A549 (cell line): ENCODE data around the gene TMEM213. TPM values are rescaled to one million over a fixed set of nuclear protein-coding genes. Genes with fewer than 3 reads are reported as not detected.

Experiments used
- ATAC-seq, 2 experiments: fragments of 200-7000 bp in 1 of 2; fragments of >200 bp in 1 of 2; cut with Nextera tagmentation in 1 of 2; cut with Tn5 transposase in 1 of 2; 3 replicates each; pipeline versions ENCODE4 v1.8.0 to v1.9.1; 2018 to 2020; ENCODE audit warnings: mild to moderate bottlenecking in 1 of 2, moderate library complexity in 1 of 2
- CTCF ChIA-PET: fragments of 300-600 bp; sonication (Branson Sonifier 250); formaldehyde crosslinking; extraction: SDS; loops from one replicate; lab custom pipeline; 2021; ENCODE audit warnings: antibody characterized with exemption, inconsistent platforms; lab: Yijun Ruan, JAX
- POLR2A ChIA-PET: fragments of 350-600 bp; formaldehyde crosslinking; extraction: SDS; loops from one replicate; lab custom pipeline; 2021; ENCODE audit warnings: antibody characterized with exemption, inconsistent platforms; lab: Yijun Ruan, JAX
- DNase-seq, 2 experiments: peaks; one replicate each; pipeline versions ENCODE4 v3.0.0 to v3.0.0-alpha.2; 2011 to 2016; ENCODE audit warnings: low read depth in 1 of 2, low spot score in 1 of 2
- FAIRE-seq: peaks from 2 replicates; lab custom pipeline; 2011; peaks lifted over from hg19 to GRCh38; lab: Jason Lieb, UNC
- H3K27ac ChIP-seq, 2 experiments: fragments of >200 bp; sonication (Bioruptor Twin); formaldehyde crosslinking; 3 replicates each; pipeline ENCODE4 v1.5.1; 2016 to 2017
- H3K4me1 ChIP-seq: fragments of >200 bp; sonication (Bioruptor Twin); formaldehyde crosslinking; 3 replicates; pipeline ENCODE4 v1.6.1; 2016
- H3K4me2 ChIP-seq: fragments of >200 bp; sonication (Bioruptor Twin); formaldehyde crosslinking; 3 replicates; pipeline ENCODE4 v1.6.1; 2016
- H3K4me3 ChIP-seq: fragments of >200 bp; sonication (Bioruptor Twin); formaldehyde crosslinking; 3 replicates; pipeline ENCODE4 v1.5.1; 2016
- H3K9me3 ChIP-seq: fragments of >200 bp; sonication (Bioruptor Twin); formaldehyde crosslinking; 3 replicates; pipeline ENCODE4 v1.6.1; 2016
- ATOH8 ChIP-seq: fragments of 250-450 bp; sonication (Bioruptor Pico); IDR thresholded peaks from 2 replicates; pipeline ENCODE4 v1.5.0; 2020; ENCODE audit warnings: low read depth, mild to moderate bottlenecking, moderate library complexity
- CBX2 ChIP-seq: fragments of 200-600 bp; sonication (generic); IDR thresholded peaks from 2 replicates; pipeline ENCODE4 v1.6.1; 2016; ENCODE audit warnings: low read depth, mild to moderate bottlenecking, borderline replicate concordance
- CBX8 ChIP-seq: fragments of 200-600 bp; sonication (generic); IDR thresholded peaks from 2 replicates; pipeline ENCODE4 v1.6.1; 2016
- CEBPB ChIP-seq, 2 experiments: fragments of >200 bp in 1 of 2; sonication (Bioruptor Twin) in 1 of 2; formaldehyde crosslinking in 1 of 2; IDR thresholded peaks; 2 replicates each; pipeline ENCODE4 v1.6.1; 2012 to 2016
- EHF ChIP-seq: fragments of 250-450 bp; sonication (Bioruptor Pico); IDR thresholded peaks from 2 replicates; pipeline ENCODE4 v1.5.0; 2020; ENCODE audit warnings: mild to moderate bottlenecking
- EHMT2 ChIP-seq: fragments of 200-600 bp; sonication (generic); IDR thresholded peaks from 2 replicates; pipeline ENCODE4 v1.6.1; 2016; ENCODE audit warnings: antibody characterized with exemption, low read depth, mild to moderate bottlenecking, moderate library complexity
- FOSB ChIP-seq: fragments of 250-450 bp; sonication (Bioruptor Pico); IDR thresholded peaks from 2 replicates; pipeline ENCODE4 v1.5.0; 2020; ENCODE audit warnings: mild to moderate bottlenecking, moderate library complexity
- FOXS1 ChIP-seq: fragments of 250-450 bp; sonication (Bioruptor Pico); IDR thresholded peaks from 2 replicates; pipeline ENCODE4 v1.5.0; 2020; ENCODE audit warnings: mild to moderate bottlenecking, moderate library complexity
- JUN ChIP-seq, 2 experiments: fragments of >200 bp; sonication (Bioruptor Twin); formaldehyde crosslinking; IDR thresholded peaks; 2 replicates in 1 of 2; 3 replicates in 1 of 2; pipeline ENCODE4 v1.6.1; 2016 to 2017
- KDM1A ChIP-seq: fragments of 200-600 bp; sonication (generic); IDR thresholded peaks from 2 replicates; pipeline ENCODE4 v1.6.1; 2016; ENCODE audit warnings: low read depth, mild to moderate bottlenecking
- MAX ChIP-seq: IDR thresholded peaks from 2 replicates; pipeline ENCODE4 v1.6.1; 2012
- NPAS2 ChIP-seq: fragments of 250-450 bp; sonication (Bioruptor Pico); IDR thresholded peaks from 2 replicates; pipeline ENCODE4 v1.8.0; 2022; ENCODE audit warnings: mild to moderate bottlenecking, moderate library complexity, borderline replicate concordance
- NR3C1 ChIP-seq: fragments of >200 bp; sonication (Bioruptor Twin); formaldehyde crosslinking; IDR thresholded peaks from 3 replicates; pipeline ENCODE4 v1.6.1; 2017
- RAD21 ChIP-seq, 2 experiments: fragments of >200 bp in 1 of 2; sonication (Bioruptor Twin) in 1 of 2; formaldehyde crosslinking in 1 of 2; IDR thresholded peaks in 1 of 2; conservative IDR thresholded peaks in 1 of 2; 2 replicates in 1 of 2; 3 replicates in 1 of 2; pipeline ENCODE4 v1.6.1; 2012 to 2018; ENCODE audit warnings: inconsistent platforms in 1 of 2
- RCOR1 ChIP-seq: fragments of 150-350 bp; IDR thresholded peaks from 2 replicates; pipeline ENCODE4 v1.6.1; 2014; ENCODE audit warnings: antibody characterized with exemption, low read length, low read depth
- RNF2 ChIP-seq: fragments of 200-600 bp; sonication (generic); IDR thresholded peaks from 2 replicates; pipeline ENCODE4 v1.6.1; 2016; ENCODE audit warnings: low read depth, mild to moderate bottlenecking, antibody characterized with exemption, moderate library complexity, borderline replicate concordance
- SREBF2 ChIP-seq: fragments of 450-650 bp; IDR thresholded peaks from 2 replicates; pipeline ENCODE4 v1.6.1; 2014; ENCODE audit warnings: mild to moderate bottlenecking, moderate library complexity
- TFCP2L1 ChIP-seq: fragments of 250-450 bp; sonication (Bioruptor Pico); IDR thresholded peaks from 2 replicates; pipeline ENCODE4 v1.5.0; 2021; ENCODE audit warnings: mild to moderate bottlenecking
- TP53 ChIP-seq: fragments of 250-450 bp; sonication (Bioruptor Pico); IDR thresholded peaks from 2 replicates; pipeline ENCODE4 v1.5.0; 2021; ENCODE audit warnings: mild to moderate bottlenecking, moderate library complexity
- ZC3H11A ChIP-seq: fragments of 450-650 bp; IDR thresholded peaks from 2 replicates; pipeline ENCODE4 v1.6.1; 2014; ENCODE audit warnings: antibody characterized with exemption, mild to moderate bottlenecking
- ZFP36 ChIP-seq: fragments of 450-650 bp; IDR thresholded peaks from 2 replicates; pipeline ENCODE4 v1.6.1; 2014; ENCODE audit warnings: borderline replicate concordance; ENCODE audit not compliant: partially characterized antibody
- WGBS: methylation state at CpG from one replicate; pipeline ENCODE4 v1.1.6; 2017; ENCODE audit errors: missing lambda C conversion rate; 5-methylcytosine and 5-hydroxymethylcytosine counted together
- polyA plus RNA-seq, 4 experiments: library from polyadenylated mRNA; depleted of rRNA in 3 of 4; stranded (reverse); fragments of >200 nt; fragmentation: RNase III in 1 of 4; extraction: RNeasy Plus Mini Kit Qiagen cat#74134 plus additional on column Dnase treatment in 1 of 4; gene quantifications; 2 replicates in 3 of 4; 3 replicates in 1 of 4; pipeline ENCODE4 v1.2.3, GENCODE V29; 2011 to 2017
- TF ChIP-seq, protein P1 (sequence below): fragments of >200 bp; sonication (Bioruptor Twin); formaldehyde crosslinking; IDR thresholded peaks from 3 replicates; pipeline ENCODE4 v1.6.1; 2016
- TF ChIP-seq, protein P2 (sequence below): fragments of >200 bp; sonication (Bioruptor Twin); formaldehyde crosslinking; IDR thresholded peaks from 2 replicates; pipeline ENCODE4 v1.6.1; 2016

TMEM213 gene
- polyA plus RNA-seq, 2 of the 4 experiments (the other 2 are of a cell fraction), result not detected

- WGBS, result 91% methylated on average over 9 of the region's 9 CpGs
- no peak for FAIRE-seq
Measured at GRCh38 chr7:138866353-138866752, 68.6 kb downstream of the TMEM213 start.

GRCh38 chr7:138867744-138868143, 70.0 kb downstream of the TMEM213 start:
- ChIA-PET POLR2A (no interaction called here), CTCF (interaction anchor here (1.3 to 1.8 kb wide), 3 partner anchors 15 to 706 kb away, joined by 3 to 4 read pairs (median 4); no protein-coding TSS in a partner anchor)
- 78% methylated on average over 19 of the region's 19 CpGs for WGBS
- TF ChIP-seq FOSB (CRISPR knock-in tag) (no peak), ATOH8 (CRISPR knock-in tag) (no peak), CBX8 (no peak), EHF (CRISPR knock-in tag) (no peak), NR3C1 (no peak), ZFP36 (no peak), TP53 (CRISPR knock-in tag) (no peak)
- DNase-seq, result no peak
- no peak for ATAC-seq
- H3K4me1 ChIP-seq, result peaks cover 26% of the 10 kb centered on the region
- no peak overlapping the region for H3K27ac ChIP-seq
- H3K9me3 ChIP-seq, result no peaks in the 10 kb centered on the region
- no peak overlapping the region for H3K4me2 ChIP-seq
- H3K4me3 ChIP-seq, result no peak overlapping the region
- no peak for FAIRE-seq

More at GRCh38 chr7:138866353-138866752, 68.6 kb downstream of the TMEM213 start:
- no peak overlapping the region for H3K4me2 ChIP-seq
- CTCF ChIA-PET, result interaction anchor here (1.3 to 1.7 kb wide), 4 partner anchors 9 to 705 kb away, joined by 3 to 7 read pairs (median 4); no protein-coding TSS in a partner anchor
- 0 out of 6 replicates have a peak overlapping the region, but pooled peaks of 1 of the 2 experiments have one; percentile 24 for H3K27ac ChIP-seq
- no peak for TF ChIP-seq NPAS2 (CRISPR knock-in tag)
- no peak for TF ChIP-seq FOXS1 (CRISPR knock-in tag)
- TF ChIP-seq, all 56 proteins: peak for 0
- POLR2A ChIA-PET, result no interaction called here
- no peaks in the 10 kb centered on the region for H3K9me3 ChIP-seq
- ATAC-seq (no peak), DNase-seq (no peak)
- H3K4me3 ChIP-seq, result no peak overlapping the region
- H3K4me1 ChIP-seq, result peaks cover 21% of the 10 kb centered on the region

DNA sequence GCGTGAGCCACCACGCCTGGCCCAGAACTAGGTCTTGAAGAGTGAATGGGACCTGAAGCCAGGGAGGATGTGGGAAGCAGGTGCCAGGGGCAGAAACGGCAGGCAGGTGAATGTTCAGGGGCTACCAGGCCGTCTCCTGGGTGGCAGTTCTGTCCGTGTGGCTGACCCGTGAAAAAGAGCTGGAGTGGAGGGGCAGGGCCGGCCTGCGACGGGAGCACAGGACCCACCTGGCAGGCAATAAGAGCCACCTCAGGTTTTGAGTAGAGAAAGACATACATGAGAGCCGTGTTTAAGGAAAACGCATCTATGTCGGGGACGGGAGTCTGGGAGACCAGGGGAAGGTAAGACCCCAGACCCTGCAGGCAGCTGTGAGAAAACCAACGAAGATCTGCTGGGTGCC, 70.9 kb downstream of the TMEM213 start:
- ATAC-seq (no peak), FAIRE-seq (no peak), DNase-seq (no peak)
- H3K4me1 ChIP-seq, result peaks cover 32% of the 10 kb centered on the region
- TF ChIP-seq NPAS2 (CRISPR knock-in tag), result no peak
- no peak for TF ChIP-seq TP53 (CRISPR knock-in tag)
- TF ChIP-seq RNF2, result no peak
- TF ChIP-seq FOSB (CRISPR knock-in tag), result no peak
- TF ChIP-seq, protein P1, sequence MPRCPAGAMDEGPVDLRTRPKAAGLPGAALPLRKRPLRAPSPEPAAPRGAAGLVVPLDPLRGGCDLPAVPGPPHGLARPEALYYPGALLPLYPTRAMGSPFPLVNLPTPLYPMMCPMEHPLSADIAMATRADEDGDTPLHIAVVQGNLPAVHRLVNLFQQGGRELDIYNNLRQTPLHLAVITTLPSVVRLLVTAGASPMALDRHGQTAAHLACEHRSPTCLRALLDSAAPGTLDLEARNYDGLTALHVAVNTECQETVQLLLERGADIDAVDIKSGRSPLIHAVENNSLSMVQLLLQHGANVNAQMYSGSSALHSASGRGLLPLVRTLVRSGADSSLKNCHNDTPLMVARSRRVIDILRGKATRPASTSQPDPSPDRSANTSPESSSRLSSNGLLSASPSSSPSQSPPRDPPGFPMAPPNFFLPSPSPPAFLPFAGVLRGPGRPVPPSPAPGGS, result no peak
- TF ChIP-seq, protein P2, sequence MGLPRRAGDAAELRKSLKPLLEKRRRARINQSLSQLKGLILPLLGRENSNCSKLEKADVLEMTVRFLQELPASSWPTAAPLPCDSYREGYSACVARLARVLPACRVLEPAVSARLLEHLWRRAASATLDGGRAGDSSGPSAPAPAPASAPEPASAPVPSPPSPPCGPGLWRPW, result no peak
- TF ChIP-seq RCOR1, result no peak
- TF ChIP-seq KDM1A, result no peak
- TF ChIP-seq ZC3H11A, result no peak
- TF ChIP-seq ATOH8 (CRISPR knock-in tag), result no peak
- TF ChIP-seq RAD21 (conservative IDR thresholded peaks at IDR 0.05 in 1 of 2, IDR thresholded peaks at IDR 0.05 in 1 of 2), result no peak
- no peak for TF ChIP-seq TFCP2L1
- no peak for TF ChIP-seq SREBF2
- TF ChIP-seq CBX2, result no peak
- TF ChIP-seq JUN (IDR thresholded peaks at IDR 0.05), result no peak
- no peak for TF ChIP-seq MAX
- TF ChIP-seq EHMT2, result no peak
- TF ChIP-seq CEBPB (IDR thresholded peaks at IDR 0.05), result no peak
- 91% methylated on average over 14 of the region's 14 CpGs for WGBS
- no peak overlapping the region for H3K4me3 ChIP-seq
- ChIA-PET CTCF (interaction anchor here (0.6 to 1.8 kb wide), 3 partner anchors 16 to 158 kb away, joined by 3 to 4 read pairs (median 3); no protein-coding TSS in a partner anchor), POLR2A (no interaction called here)
- H3K4me2 ChIP-seq, result no peak overlapping the region
- H3K9me3 ChIP-seq, result no peaks in the 10 kb centered on the region
- H3K27ac ChIP-seq, result no peak overlapping the region
